Heart right ventricle (tissue), 16 donors: ENCODE results near the gene MTHFD1L. TPM values are rescaled to one million over a fixed set of nuclear protein-coding genes. Genes with fewer than 3 reads are reported as not detected.

ENCODE experiments used
- ATAC-seq, 8 donors: fragments of 200-7000 bp; cut with Tn5 transposase; one replicate each; pipeline ENCODE4 v1.9.1; 2020; ENCODE audit warnings: mild to moderate bottlenecking in 8 of 8, moderate library complexity in 8 of 8, moderate number of reproducible peaks in 1 of 8
- DNase-seq, 2 donors: peaks; one replicate each; pipeline ENCODE4 v3.0.0-alpha.2; 2020
- H3K27ac ChIP-seq, 10 donors: fragments of 200-600 bp; sonication (generic) in 2 of 10; one replicate each; pipeline versions ENCODE4 v1.5.0 to v1.8.0; 2020 to 2022; ENCODE audit warnings: mild to moderate bottlenecking in 3 of 10
- H3K27me3 ChIP-seq, 7 donors: fragments of 200-600 bp; one replicate each; pipeline ENCODE4 v1.8.0; 2021 to 2022; ENCODE audit warnings: mild to moderate bottlenecking in 2 of 7
- H3K36me3 ChIP-seq, 9 donors: fragments of 200-600 bp; sonication (generic) in 1 of 9; one replicate each; pipeline versions ENCODE4 v1.5.0 to v1.8.0; 2020 to 2022; ENCODE audit warnings: mild to moderate bottlenecking in 2 of 9
- H3K4me1 ChIP-seq, 9 donors: fragments of 200-600 bp; sonication (generic) in 1 of 9; one replicate each; pipeline versions ENCODE4 v1.5.0 to v1.8.0; 2020 to 2022; ENCODE audit warnings: mild to moderate bottlenecking in 4 of 9
- H3K4me3 ChIP-seq, 10 donors: fragments of 200-600 bp; sonication (generic) in 2 of 10; one replicate each; pipeline versions ENCODE4 v1.5.0 to v1.8.0; 2020 to 2022; ENCODE audit warnings: mild to moderate bottlenecking in 7 of 10, moderate library complexity in 2 of 10
- H3K9me3 ChIP-seq, 11 donors: fragments of 200-600 bp in 10 of 11; sonication (generic) in 2 of 11; one replicate each; pipeline versions ENCODE4 v1.5.0 to v1.8.0; 2013 to 2022; ENCODE audit warnings: mild to moderate bottlenecking in 2 of 11, control low read depth in 1 of 11, moderate library complexity in 1 of 11
- WGBS, 2 donors: extraction: QIAGEN DNeasy Blood & Tissue Kit; methylation state at CpG; one replicate each; pipeline ENCODE4 v1.1.7; 2013; ENCODE audit warnings: inconsistent platforms in 1 of 2; 5-methylcytosine and 5-hydroxymethylcytosine counted together
- intact Hi-C, 10 donors: fragments of 100-400 bp; cut with DNase I; formaldehyde crosslinking; loops; one replicate each; pipeline versions ENCODE4 v1.11.1 to v1.14.2; 2022
- polyA plus RNA-seq, 2 donors: library from polyadenylated mRNA; stranded (reverse); fragments of 200-250 nt; gene quantifications; one replicate each; pipeline ENCODE4 v1.2.3, GENCODE V29; 2013
- total RNA-seq, 10 donors: library from RNA; stranded (reverse); fragmentation: NEBNext Ultra II Directional in 3 of 10; extraction: Animal tissue kit (Norgen Biotek cat#: 25700) in 3 of 10; gene quantifications; one replicate each; pipeline versions ENCODE4 v1.2.1 to v1.2.4, GENCODE V29; 2021 to 2023
- TF ChIP-seq, protein P1 (sequence below), 9 donors: fragments of 200-600 bp; sonication (generic) in 2 of 9; IDR thresholded peaks; one replicate each; pipeline versions ENCODE4 v1.5.0 to v1.8.0; 2021 to 2022; ENCODE audit warnings: antibody characterized with exemption in 9 of 9, mild to moderate bottlenecking in 5 of 9, moderate library complexity in 1 of 9
- donor health status: Arrhythmogenic right ventricular cardiomyopathy.
- donor health status: ischemic (EF 13 %, LVEDD 7.1; RV severe dilation, severe dysfunction).
- donor health status: healthy with polysubstance abuse.
- donor health status: DM: no; HTN: yes; CAD: no.
- donor health status: DM: no; HTN: no; CAD: no.
- donor health status: ischemic (EF 25% LVEDD 6.9; RV normal size, moderate dysfunction).
- donor health status: ischemic (EF 25% LVEDD 5.7; RV mildly dilated, moderate dysfunction).
- donor health status: healthy.
- donor health status: DM: yes; HTN: yes; CAD: no.
- donor health status: Ischemic cardiomyopathy.
- donor health status: ischemic (EF 35%, LVEDD 5.7; RV mildly dilated, moderate dysfunction).
- donor health status: nonischemic (EF 11% LVEDD 7.7; RV severe dilation, severe dysfunction).
- donor health status: DM: yes; HTN: yes; CAD: no.
- donor health status: PGD.
- donor health status: ischemic (EF 29% LVEDD 5.4; RV normal size, mild dysfunction).
- donor health status: nonischemic (EF 23%, LVEDD 6.1; RV moderate dilation, normal function).

The MTHFD1L gene
- total and polyA plus RNA-seq, 12 donors, result 1.2 to 10.8 (median 3.8) TPM

DNA sequence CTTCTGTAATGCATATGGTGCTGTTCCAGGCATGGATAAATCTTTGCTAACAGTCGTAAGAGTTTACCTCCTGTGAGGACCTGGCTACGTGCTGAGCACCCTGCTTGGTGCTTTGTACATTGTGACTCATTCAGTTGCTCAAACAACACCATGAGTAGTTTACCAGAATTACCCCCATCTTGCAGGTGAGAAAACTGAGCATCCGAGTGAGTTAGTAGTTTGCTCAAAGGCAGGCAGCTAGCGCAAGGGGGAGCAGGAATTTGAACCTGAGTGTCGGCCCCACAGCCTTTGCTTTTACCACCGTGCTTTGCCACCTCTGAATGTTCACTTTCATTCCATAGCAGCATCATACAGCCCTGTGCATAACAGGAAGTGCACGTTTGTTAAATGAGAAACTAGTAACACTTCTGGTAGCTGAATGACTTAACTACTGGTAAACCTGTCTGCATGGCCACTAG lies 121.9 kb downstream of the MTHFD1L start:
- intact Hi-C loops, result loop anchor here in 1 of 10 donors (10.0 kb wide), 1 partner anchor 1227 kb away; no protein-coding TSS in a partner anchor
- 87 to 90% methylated on average over 7 of the region's 7 CpGs for WGBS, 2 donors
- H3K36me3 ChIP-seq, result peaks cover 0 to 22% (median 0%) of the 10 kb centered on the region in 9 donors
- H3K4me3 ChIP-seq, result no peak overlapping the region
- TF ChIP-seq, protein P1, sequence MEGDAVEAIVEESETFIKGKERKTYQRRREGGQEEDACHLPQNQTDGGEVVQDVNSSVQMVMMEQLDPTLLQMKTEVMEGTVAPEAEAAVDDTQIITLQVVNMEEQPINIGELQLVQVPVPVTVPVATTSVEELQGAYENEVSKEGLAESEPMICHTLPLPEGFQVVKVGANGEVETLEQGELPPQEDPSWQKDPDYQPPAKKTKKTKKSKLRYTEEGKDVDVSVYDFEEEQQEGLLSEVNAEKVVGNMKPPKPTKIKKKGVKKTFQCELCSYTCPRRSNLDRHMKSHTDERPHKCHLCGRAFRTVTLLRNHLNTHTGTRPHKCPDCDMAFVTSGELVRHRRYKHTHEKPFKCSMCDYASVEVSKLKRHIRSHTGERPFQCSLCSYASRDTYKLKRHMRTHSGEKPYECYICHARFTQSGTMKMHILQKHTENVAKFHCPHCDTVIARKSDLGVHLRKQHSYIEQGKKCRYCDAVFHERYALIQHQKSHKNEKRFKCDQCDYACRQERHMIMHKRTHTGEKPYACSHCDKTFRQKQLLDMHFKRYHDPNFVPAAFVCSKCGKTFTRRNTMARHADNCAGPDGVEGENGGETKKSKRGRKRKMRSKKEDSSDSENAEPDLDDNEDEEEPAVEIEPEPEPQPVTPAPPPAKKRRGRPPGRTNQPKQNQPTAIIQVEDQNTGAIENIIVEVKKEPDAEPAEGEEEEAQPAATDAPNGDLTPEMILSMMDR (IDR thresholded peaks at IDR 0.05), result no peak
- no peaks in the 10 kb centered on the region for H3K27me3 ChIP-seq
- DNase-seq, result no peak
- no peak overlapping the region for H3K27ac ChIP-seq
- no peaks in the 10 kb centered on the region for H3K9me3 ChIP-seq
- no peaks in the 10 kb centered on the region for H3K4me1 ChIP-seq
- ATAC-seq, result no peak

DNA sequence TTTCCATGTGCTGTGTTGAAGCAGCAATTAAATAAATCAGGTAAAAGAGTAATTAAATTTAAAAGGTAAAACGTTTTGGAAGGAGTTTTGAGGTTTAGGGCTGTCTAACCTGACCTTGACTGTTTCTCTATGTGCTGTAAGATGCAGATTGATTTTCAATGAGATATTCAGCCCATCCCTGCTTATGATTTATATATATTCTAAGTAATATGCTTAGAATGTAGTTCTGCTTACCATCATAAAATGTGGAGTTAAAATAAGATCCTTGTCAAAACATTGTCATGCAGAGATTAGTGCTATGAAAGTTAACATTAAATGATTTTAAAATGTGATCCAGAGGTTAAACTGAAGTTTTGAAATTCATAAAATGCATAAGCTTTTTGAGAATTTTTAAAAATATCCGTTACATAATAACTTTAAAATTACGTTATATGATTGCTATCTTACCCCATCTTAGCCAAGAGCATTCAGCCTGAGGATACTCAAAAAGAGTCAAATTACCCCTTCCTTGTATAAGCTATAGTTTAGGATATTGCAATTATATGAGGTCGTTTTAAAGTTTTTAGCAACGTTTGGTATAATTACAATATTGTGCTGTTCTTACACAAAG lies 122.5 kb downstream of the MTHFD1L start:
- DNase-seq, result no peak
- 85 to 87% methylated on average over 5 of the region's 5 CpGs for WGBS, 2 donors
- TF ChIP-seq, protein P1 (IDR thresholded peaks at IDR 0.05), result no peak

DNA sequence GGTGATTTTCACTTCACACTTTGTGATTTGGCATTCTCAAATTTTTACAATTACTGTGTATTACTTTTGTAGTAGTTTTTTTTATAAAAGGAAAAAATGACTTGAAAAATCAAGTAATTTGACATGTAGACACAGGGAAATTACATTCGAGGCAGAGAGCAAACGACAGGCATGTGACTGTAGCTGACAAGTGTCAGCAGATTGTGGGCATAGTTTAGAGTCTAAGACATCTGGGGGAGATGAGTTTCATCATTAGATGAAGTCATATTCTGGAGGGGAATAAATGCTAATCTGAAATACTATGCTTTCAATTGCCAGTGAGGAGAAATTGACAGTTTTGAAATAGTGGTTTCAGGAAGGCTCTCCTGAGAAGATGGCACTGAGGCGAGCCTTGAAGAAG lies 126.0 kb downstream of the MTHFD1L start:
- H3K27me3 ChIP-seq, result no peaks in the 10 kb centered on the region
- H3K4me1 ChIP-seq, result no peaks in the 10 kb centered on the region
- no peak for ATAC-seq
- intact Hi-C loops, result no loop called here
- 56 to 69% methylated on average over 3 of the region's 3 CpGs for WGBS, 2 donors
- no peak overlapping the region for H3K27ac ChIP-seq
- no peaks in the 10 kb centered on the region for H3K9me3 ChIP-seq
- no peak for DNase-seq
- H3K4me3 ChIP-seq, result no peak overlapping the region
- TF ChIP-seq, protein P1 (IDR thresholded peaks at IDR 0.05), result no peak
- H3K36me3 ChIP-seq, result peaks cover 0 to 3% (median 0%) of the 10 kb centered on the region in 9 donors

More for the DNA sequence above, 122.5 kb downstream of the MTHFD1L start:
- H3K4me3 ChIP-seq, result no peak overlapping the region
- no peaks in the 10 kb centered on the region for H3K4me1 ChIP-seq
- no peak overlapping the region for H3K27ac ChIP-seq
- H3K9me3 ChIP-seq, result no peaks in the 10 kb centered on the region
- no peak for ATAC-seq
- H3K36me3 ChIP-seq, result peaks cover 0 to 22% (median 0%) of the 10 kb centered on the region in 9 donors
- intact Hi-C loops, result loop anchor here in 1 of 10 donors (10.0 kb wide), 1 partner anchor 1227 kb away; no protein-coding TSS in a partner anchor
- no peaks in the 10 kb centered on the region for H3K27me3 ChIP-seq

DNA sequence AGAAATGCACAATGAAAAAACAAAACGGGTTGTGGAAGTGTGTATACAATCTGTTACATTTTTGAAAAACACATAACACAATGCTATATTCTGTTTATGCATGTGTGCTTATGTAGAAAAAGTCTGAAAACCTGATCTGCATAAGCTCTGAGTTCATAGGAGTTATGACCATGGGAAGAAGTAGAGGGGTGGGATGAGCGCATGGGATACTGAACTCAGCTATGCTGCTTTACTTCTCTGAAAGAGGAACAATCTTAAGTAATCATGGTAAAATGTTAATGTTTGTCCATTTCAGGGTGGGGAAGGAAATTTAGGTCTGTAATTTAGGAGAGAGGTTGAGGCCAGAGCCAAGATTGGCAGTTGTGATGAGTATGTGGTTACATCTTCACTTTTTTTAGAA lies 126.8 kb downstream of the MTHFD1L start:
- intact Hi-C loops, result no loop called here
- no peaks in the 10 kb centered on the region for H3K27me3 ChIP-seq
- 95 to 100% methylated on average over 2 of the region's 2 CpGs for WGBS, 2 donors
- ATAC-seq, result no peak
- TF ChIP-seq, protein P1 (IDR thresholded peaks at IDR 0.05), result no peak
- H3K27ac ChIP-seq, result no peak overlapping the region
- peaks cover 0 to under 1% (median 0%) of the 10 kb centered on the region in 9 donors for H3K36me3 ChIP-seq
- H3K9me3 ChIP-seq, result no peaks in the 10 kb centered on the region
- H3K4me3 ChIP-seq, result no peak overlapping the region
- DNase-seq, result no peak
- no peaks in the 10 kb centered on the region for H3K4me1 ChIP-seq
